HepG2 (cell line): Measurements from ENCODE around the gene PRKAR2A.

Experiments
- EZH2 ChIP-seq: conservative IDR thresholded peaks from 2 replicates; pipeline ENCODE4 v1.6.1; 2012; ENCODE audit warnings: mild to moderate bottlenecking, low read depth, low read length, moderate library complexity
- FOXJ3 ChIP-seq: sonication (generic); formaldehyde crosslinking; IDR thresholded peaks from 2 replicates; pipeline ENCODE4 v1.4.0; 2020; ENCODE audit warnings: missing genetic modification reagents, mild to moderate bottlenecking, borderline replicate concordance
- MNT ChIP-seq: fragments of 450-650 bp; IDR thresholded peaks from 2 replicates; pipeline ENCODE4 v1.6.1; 2016
- NFE2L1 ChIP-seq: sonication (generic); formaldehyde crosslinking; IDR thresholded peaks from 2 replicates; pipeline ENCODE4 v1.4.0; 2020; ENCODE audit warnings: missing genetic modification reagents, mild to moderate bottlenecking, borderline replicate concordance
- POLR2A ChIP-seq, 2 experiments: IDR thresholded peaks; 2 replicates each; pipeline ENCODE4 v1.6.1; 2011; ENCODE audit warnings: low read depth in 2 of 2, low read length in 2 of 2, mild to moderate bottlenecking in 1 of 2, moderate library complexity in 1 of 2; ENCODE audit not compliant: insufficient read depth in 1 of 2
- SETDB1 ChIP-seq: sonication (generic); formaldehyde crosslinking; IDR thresholded peaks from 2 replicates; pipeline ENCODE4 v1.5.1; 2020; ENCODE audit warnings: missing genetic modification reagents, mild to moderate bottlenecking, borderline replicate concordance
- ZBTB26 ChIP-seq: IDR thresholded peaks from 2 replicates; pipeline ENCODE4 v1.6.1; 2016; ENCODE audit warnings: missing compliant biosample characterization, missing genetic modification reagents, borderline replicate concordance
- ZNF10 ChIP-seq: sonication (generic); formaldehyde crosslinking; IDR thresholded peaks from 2 replicates; pipeline ENCODE4 v1.4.0; 2020; ENCODE audit warnings: mild to moderate bottlenecking, low read depth, missing genetic modification reagents, borderline replicate concordance
- TF ChIP-seq, protein P1 (sequence below): sonication (generic); formaldehyde crosslinking; IDR thresholded peaks from 2 replicates; pipeline ENCODE4 v1.5.0; 2020; ENCODE audit warnings: missing genetic modification reagents
- TF ChIP-seq, protein P2 (sequence below): IDR thresholded peaks from 2 replicates; pipeline ENCODE4 v1.6.1; 2016; ENCODE audit warnings: missing genetic modification reagents, missing compliant biosample characterization
- TF ChIP-seq, protein P3 (sequence below): sonication (generic); formaldehyde crosslinking; IDR thresholded peaks from 2 replicates; pipeline ENCODE4 v1.5.0; 2020; ENCODE audit warnings: mild to moderate bottlenecking, missing genetic modification reagents, moderate library complexity

- TF ChIP-seq MNT (no peak), SETDB1 (CRISPR knock-in tag) (no peak), ZBTB26 (CRISPR knock-in tag) (no peak), NFE2L1 (CRISPR knock-in tag) (no peak), POLR2A (IDR thresholded peaks at IDR 0.05; ENCODE audit: insufficient read depth in 1 of 2, low read depth in 2 of 2, low read length in 2 of 2) (no peak), EZH2 (no peak), FOXJ3 (no peak), ZNF10 (no peak)
- TF ChIP-seq, protein P1, sequence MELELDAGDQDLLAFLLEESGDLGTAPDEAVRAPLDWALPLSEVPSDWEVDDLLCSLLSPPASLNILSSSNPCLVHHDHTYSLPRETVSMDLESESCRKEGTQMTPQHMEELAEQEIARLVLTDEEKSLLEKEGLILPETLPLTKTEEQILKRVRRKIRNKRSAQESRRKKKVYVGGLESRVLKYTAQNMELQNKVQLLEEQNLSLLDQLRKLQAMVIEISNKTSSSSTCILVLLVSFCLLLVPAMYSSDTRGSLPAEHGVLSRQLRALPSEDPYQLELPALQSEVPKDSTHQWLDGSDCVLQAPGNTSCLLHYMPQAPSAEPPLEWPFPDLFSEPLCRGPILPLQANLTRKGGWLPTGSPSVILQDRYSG (CRISPR knock-in tag) = no peak
- TF ChIP-seq, protein P2, sequence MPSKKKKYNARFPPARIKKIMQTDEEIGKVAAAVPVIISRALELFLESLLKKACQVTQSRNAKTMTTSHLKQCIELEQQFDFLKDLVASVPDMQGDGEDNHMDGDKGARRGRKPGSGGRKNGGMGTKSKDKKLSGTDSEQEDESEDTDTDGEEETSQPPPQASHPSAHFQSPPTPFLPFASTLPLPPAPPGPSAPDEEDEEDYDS (CRISPR knock-in tag) = no peak
- TF ChIP-seq, protein P3, sequence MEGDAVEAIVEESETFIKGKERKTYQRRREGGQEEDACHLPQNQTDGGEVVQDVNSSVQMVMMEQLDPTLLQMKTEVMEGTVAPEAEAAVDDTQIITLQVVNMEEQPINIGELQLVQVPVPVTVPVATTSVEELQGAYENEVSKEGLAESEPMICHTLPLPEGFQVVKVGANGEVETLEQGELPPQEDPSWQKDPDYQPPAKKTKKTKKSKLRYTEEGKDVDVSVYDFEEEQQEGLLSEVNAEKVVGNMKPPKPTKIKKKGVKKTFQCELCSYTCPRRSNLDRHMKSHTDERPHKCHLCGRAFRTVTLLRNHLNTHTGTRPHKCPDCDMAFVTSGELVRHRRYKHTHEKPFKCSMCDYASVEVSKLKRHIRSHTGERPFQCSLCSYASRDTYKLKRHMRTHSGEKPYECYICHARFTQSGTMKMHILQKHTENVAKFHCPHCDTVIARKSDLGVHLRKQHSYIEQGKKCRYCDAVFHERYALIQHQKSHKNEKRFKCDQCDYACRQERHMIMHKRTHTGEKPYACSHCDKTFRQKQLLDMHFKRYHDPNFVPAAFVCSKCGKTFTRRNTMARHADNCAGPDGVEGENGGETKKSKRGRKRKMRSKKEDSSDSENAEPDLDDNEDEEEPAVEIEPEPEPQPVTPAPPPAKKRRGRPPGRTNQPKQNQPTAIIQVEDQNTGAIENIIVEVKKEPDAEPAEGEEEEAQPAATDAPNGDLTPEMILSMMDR = no peak
Measured at GRCh38 chr3:48708481-48708889, 139.2 kb downstream of the PRKAR2A start.
